Neural progenitor cell (in vitro differentiated cells): Measurements from ENCODE around the gene SBF2.

Experiments used
- EZH2 ChIP-seq: fragments of 200-600 bp; sonication (generic); IDR thresholded peaks from 2 replicates; pipeline ENCODE4 v1.6.1; 2017; ENCODE audit warnings: antibody characterized with exemption, mild to moderate bottlenecking, moderate library complexity
- TF ChIP-seq, protein P1 (sequence below): fragments of 200-600 bp; sonication (generic); IDR thresholded peaks from 2 replicates; pipeline ENCODE4 v1.5.1; 2017; ENCODE audit warnings: antibody characterized with exemption, mild to moderate bottlenecking

DNA sequence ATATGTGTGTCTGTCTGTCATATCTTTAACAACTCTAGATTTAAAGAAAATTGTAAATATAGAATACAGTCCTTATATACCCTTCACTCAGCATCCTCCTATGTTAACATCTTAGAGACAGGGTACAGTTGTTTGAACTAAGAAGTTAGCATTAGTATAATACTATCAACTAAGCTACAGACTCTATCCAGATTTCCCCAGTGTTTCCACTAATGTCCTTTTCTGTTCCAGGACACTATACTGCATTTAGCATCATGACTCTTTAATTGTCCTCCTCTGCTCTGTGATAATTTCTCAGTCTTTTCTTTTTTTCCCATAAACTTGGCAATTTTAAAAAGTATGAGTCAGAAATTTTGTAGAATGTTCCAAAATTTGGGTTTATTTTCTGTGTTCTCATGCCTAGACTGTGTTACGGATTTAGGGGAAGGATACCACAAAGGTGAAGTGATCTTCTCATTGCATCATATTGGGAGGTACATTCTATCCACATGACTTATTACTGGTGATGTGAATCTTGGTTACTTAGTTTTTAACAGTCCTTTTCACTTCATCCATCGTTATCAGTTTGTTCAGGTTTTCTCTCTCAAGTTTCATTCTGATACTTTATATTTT is 168.4 kb downstream of the SBF2 start:
- TF ChIP-seq, protein P1, sequence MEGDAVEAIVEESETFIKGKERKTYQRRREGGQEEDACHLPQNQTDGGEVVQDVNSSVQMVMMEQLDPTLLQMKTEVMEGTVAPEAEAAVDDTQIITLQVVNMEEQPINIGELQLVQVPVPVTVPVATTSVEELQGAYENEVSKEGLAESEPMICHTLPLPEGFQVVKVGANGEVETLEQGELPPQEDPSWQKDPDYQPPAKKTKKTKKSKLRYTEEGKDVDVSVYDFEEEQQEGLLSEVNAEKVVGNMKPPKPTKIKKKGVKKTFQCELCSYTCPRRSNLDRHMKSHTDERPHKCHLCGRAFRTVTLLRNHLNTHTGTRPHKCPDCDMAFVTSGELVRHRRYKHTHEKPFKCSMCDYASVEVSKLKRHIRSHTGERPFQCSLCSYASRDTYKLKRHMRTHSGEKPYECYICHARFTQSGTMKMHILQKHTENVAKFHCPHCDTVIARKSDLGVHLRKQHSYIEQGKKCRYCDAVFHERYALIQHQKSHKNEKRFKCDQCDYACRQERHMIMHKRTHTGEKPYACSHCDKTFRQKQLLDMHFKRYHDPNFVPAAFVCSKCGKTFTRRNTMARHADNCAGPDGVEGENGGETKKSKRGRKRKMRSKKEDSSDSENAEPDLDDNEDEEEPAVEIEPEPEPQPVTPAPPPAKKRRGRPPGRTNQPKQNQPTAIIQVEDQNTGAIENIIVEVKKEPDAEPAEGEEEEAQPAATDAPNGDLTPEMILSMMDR, result no peak
- TF ChIP-seq EZH2, result no peak
